HG03575 (cell line): Measurements from ENCODE around the gene HERC6.
"Not testable (repeated sequence)": the region's sequence is repeated elsewhere in the genome, so short reads cannot be mapped to it uniquely, and the experiment has no call there.

ENCODE experiments used
- ATAC-seq: cut with Tn5 transposase; IDR thresholded peaks from one replicate; pipeline ENCODE4 v1.9.1; 2021; ENCODE audit not compliant: unreplicated experiment, insufficient number of reproducible peaks, low FRiP score; ENCODE audit errors: extremely low read depth

The HERC6 gene

DNA sequence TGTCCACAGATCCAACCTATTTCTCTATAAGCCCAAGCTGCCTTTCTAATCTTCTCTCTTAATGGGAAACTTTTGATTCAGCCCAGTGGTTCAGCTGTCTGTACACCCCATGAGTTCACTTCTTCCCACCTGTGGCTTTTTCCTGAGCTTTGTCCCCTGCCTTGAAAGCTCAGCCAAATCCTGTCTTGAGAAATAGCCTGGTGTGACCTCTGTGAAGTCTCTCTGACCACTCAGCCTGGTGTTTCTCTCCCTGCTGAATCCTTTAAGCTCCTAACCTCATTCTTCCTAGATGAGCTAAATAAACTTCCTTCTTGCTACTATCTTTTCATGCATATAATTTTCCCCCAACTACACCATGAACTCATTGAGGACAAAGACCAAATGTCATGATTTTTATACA is 63.0 kb downstream of the HERC6 start:
- no peak for ATAC-seq

DNA sequence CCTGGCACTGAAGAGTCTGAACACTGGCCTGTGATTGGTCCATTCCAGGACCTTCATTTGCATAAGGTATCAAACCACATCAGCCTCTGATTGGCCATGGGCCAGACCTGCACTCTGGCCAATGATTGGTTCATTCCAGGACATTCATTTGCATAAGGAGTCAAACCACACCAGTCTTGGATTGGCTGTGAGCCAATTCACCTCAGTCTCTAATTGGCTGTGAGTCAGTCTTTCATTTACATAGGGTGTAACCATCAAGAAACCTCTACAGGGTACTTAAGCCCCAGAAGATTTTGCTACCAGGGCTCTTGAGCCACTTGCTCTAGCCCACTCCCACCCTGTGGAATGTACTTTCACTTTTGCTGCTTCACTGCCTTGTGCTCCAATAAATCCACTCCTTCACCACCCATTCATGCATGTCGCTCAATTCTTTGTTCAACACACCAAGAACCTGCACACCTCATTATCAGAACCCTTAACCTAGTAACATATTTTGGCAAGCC is 64.1 kb downstream of the HERC6 start:
- no peak for ATAC-seq

GRCh38 chr4:88443486-88443885 is 64.8 kb downstream of the HERC6 start:
- no peak for ATAC-seq

- ATAC-seq: no peak
Observed at GRCh38 chr4:88445252-88445651, 66.6 kb downstream of the HERC6 start.

DNA sequence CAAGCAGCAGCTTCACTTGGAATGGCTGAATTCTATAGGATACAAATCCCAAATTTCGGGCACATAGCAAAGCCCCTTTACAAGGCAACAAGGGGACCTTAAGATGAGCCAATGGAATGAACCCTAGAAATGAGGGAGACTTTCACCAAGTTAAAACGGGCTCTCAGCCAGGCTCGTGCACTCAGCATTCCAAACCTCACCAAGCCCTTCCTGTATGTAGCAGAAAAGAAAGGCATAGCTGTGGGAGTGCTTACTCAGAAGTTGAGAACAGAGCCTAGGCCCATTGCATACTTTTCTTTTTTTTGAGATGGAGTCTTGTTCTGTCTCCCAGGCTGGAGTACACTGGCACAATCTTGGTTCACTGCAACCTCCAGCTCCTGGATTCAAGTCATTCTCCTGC is 67.5 kb downstream of the HERC6 start:
- no peak for ATAC-seq

- ATAC-seq: no peak
Observed at GRCh38 chr4:88447371-88448095, 68.9 kb downstream of the HERC6 start.

DNA sequence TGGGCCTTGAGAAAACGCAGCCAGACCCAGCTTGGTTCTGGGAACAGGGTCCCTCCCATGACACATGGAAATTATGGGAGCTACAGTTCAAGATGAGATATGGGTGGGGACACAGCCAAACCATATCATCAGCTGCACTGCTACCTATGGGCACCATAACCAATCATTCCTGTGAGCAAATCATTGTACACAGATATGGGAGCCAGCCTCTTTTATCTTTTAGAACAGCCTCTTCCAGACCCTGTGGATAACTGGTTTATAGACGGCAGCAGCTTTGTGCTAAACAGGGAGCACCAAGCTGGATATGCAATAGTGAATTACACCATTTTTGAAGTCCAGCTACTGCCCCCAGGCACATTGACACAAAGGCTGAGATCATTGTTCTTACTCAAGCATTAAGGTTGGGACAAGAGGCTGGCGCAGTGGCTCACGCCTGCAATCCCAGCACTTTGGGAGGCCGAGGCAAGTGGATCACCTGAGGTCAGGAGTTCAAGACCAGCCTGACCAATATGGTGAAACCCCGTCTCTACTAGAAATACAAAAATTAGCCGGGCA is 69.6 kb downstream of the HERC6 start:
- not testable (repeated sequence) for ATAC-seq

- ATAC-seq: no peak
Observed at GRCh38 chr4:88448889-88449288, 70.2 kb downstream of the HERC6 start.

- ATAC-seq: no peak
Observed at GRCh38 chr4:88449290-88449689, 70.6 kb downstream of the HERC6 start.

- ATAC-seq: no peak
Observed at GRCh38 chr4:88451205-88451604, 72.6 kb downstream of the HERC6 start.

DNA sequence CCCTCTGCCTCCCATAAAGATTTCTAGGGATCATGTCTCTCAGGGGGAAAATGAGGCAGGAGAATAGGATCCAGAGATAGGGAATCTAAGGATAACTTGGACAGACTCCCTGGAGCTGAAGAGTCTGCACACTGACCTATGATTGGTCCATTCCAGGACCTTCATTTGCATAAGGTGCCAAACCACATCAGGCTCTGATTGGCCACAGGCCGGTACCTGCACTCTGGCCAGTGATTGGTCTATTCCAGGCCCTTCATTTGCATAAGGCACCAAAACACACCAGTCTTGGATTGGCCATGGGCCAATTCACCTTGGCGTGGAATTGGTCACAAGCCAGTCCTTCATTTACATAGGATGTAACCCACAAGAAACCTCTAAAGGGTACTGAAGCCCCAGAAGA is 74.3 kb downstream of the HERC6 start:
- no peak for ATAC-seq

DNA sequence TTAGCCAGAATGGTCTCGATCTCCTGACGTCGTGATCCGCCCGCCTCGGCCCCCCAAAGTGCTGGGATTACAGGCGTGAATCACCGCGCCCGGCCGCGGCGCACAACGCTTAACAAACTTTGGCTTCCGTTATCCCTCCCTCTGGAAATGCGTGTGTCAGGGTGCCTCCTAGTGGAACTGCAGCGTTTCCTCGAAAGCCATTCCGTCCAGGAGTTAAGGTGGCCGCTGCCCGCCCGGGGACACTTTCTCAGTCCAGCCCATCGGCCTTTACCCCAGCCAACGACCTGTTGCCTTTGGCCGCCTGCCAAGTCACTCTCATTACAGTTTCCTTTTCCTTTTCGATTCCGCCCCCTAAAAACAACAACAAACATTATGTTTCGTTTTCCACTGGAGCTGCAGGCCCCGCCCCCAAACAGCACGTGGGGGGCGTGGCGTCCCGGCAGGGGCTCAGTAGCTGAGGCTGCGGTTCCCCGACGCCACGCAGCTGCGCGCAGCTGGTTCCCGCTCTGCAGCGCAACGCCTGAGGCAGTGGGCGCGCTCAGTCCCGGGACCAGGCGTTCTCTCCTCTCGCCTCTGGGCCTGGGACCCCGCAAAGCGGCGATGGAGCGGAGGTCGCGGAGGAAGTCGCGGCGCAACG is 78.1 kb downstream of the HERC6 start, which contains the start of gene HERC5:
HERC5 (plus strand) TSS at position 450 of the 637 bp plus-strand sequence; CDS start at position 601, 151 bp downstream.
- ATAC-seq: peak; percentile 57

GRCh38 chr4:88457307-88458103 is 78.9 kb downstream of the HERC6 start:
- ATAC-seq: peak; percentile 6

DNA sequence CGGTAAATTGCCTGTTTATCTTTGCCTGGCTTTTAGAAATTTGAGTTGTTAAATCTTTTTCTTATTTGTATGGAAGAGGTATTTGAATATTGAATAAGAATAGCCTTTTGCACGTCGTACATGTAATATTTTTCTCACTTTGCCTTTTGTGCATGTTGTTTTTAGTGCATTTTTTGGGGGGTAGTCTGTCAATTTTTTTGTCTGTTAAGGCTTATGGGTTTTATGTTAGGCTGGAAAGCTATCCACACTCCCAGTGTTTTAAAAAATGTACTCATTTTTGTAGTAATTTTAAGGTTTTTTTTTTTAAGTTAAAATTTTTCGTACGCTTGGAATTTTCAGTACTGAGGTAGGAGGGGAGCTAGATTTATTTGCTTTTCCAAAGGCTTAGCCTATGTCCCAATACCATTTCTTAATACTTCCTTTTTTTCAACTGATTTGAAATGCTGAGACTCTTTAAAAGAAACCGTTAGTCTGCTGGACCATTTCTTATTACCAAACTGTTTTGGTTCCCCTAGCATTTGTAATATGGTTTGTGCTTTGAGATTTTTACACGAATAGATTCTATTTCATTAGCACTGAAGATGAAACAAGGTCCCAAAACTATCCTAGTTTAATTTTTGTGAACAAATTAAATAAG is 79.6 kb downstream of the HERC6 start:
- no peak for ATAC-seq

DNA sequence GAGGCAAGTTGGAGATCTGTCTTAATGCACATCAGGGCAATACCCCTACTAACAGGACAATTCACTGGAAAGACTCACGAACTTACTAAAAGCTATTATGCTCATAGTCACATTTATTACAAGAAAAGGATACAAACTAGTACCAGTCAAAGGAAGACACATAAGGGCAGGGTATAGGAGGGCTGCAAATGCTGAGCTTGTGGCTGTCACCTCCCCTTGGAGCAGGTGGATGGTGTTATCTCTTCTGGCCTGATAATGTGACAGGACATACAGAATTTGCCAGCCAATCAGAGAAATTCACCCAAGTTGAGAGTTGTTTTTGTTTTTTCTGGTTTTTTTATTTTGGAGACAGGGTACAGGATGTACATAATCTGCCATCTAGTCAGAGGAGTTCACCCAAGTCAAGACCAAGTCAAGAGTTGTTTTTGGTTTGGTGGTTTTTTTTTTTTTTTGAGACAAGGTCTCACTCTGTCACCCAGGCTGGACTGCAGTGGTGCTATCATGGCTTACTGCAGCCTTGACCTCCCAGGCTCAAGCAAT is 87.1 kb downstream of the HERC6 start:
- ATAC-seq: no peak

- no peak for ATAC-seq
Observed at GRCh38 chr4:88467392-88467791, 88.7 kb downstream of the HERC6 start.

- ATAC-seq: no peak
Observed at GRCh38 chr4:88477229-88477860, 98.7 kb downstream of the HERC6 start.

DNA sequence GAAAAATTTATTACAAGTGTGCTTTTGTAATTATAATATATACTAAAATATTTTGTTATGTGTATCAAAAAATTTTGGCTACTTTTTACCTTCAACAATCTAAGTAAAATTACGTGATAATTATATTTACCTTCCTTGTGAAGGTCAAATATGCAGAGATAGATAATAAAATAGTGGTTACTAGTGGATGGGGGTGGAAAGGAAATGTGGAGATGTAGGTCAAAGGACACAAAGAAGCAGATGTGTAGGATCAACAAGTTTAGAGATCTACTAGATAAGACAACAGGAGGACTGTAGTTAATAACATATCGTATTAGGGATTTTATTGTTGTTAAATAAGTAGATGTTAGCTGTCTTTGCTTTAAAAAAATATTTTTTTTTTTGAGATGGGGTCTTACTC is 99.6 kb downstream of the HERC6 start:
- no peak for ATAC-seq
